ENCODE data around the gene LRRC8C. TPM values are rescaled to one million over a fixed set of nuclear protein-coding genes. Genes with fewer than 3 reads are reported as not detected.

The LRRC8C gene
- total and polyA plus RNA-seq, 10 of the 15 experiments (the other 5 are each of a cell fraction or from before 2014, with no cell fraction given) = 2.3 to 16.3 (median 10.8) TPM

GRCh38 chr1:89732206-89732605 is 99.3 kb downstream of the LRRC8C start (continued):
- TF ChIP-seq PBX3 (IDR thresholded peaks at IDR 0.05; ENCODE audit: insufficient replicate concordance, low read depth, low read length) (no peak), RAD21 (IDR thresholded peaks at IDR 0.05; ENCODE audit: insufficient read depth, low read depth, low read length) (no peak), ZBED1 (IDR thresholded peaks at IDR 0.05; ENCODE audit: borderline replicate concordance) (no peak), RFX5 (IDR thresholded peaks at IDR 0.05; ENCODE audit: low read depth, low read length) (no peak)

GRCh38 chr1:89732643-89733222 is 99.8 kb downstream of the LRRC8C start:
- ChIA-PET CTCF (interaction anchor here (0.9 to 1.3 kb wide), 3 partner anchors 26 to 106 kb away, joined by 3 to 4 read pairs (median 3); no protein-coding TSS in a partner anchor), POLR2A (interaction anchor here (1.3 kb wide), 1 partner anchor 9 kb away, joined by 4 read pairs; no protein-coding TSS in a partner anchor), SMC1A (ENCODE audit: uncharacterized antibody, unreplicated experiment) (interaction anchor here (1.3 to 2.0 kb wide), 4 partner anchors 11 to 97 kb away, joined by 3 to 7 read pairs (median 4); no protein-coding TSS in a partner anchor), RAD21 (ENCODE audit: unreplicated experiment) (interaction anchor here (1.0 kb wide), 1 partner anchor 98 kb away, joined by 3 read pairs; no protein-coding TSS in a partner anchor)
- Histone ChIP-seq H3K27me3 (replicated peaks in 1 of 2; ENCODE audit: control insufficient read depth in 2 of 2, insufficient read depth in 2 of 2, low read length in 1 of 2) (no peaks in the 10 kb centered on the region), H3K27ac (ENCODE audit: control insufficient read depth, insufficient read depth) (no peak overlapping the region), H3K9me3 (replicated peaks; ENCODE audit: control insufficient read depth, insufficient read depth, low read length) (no peaks in the 10 kb centered on the region; the same call in 2 of the 3 replicates), H3K4me2 (ENCODE audit: control insufficient read depth, insufficient read depth) (peak overlapping the region; percentile 44), H3K9ac (ENCODE audit: control insufficient read depth, insufficient read depth, low read length) (no peak overlapping the region), H3K4me3 (no peak overlapping the region), H3K79me2 (ENCODE audit: control insufficient read depth, insufficient read depth, low read length) (no peaks in the 10 kb centered on the region), H2AFZ (ENCODE audit: control insufficient read depth, low read depth, low read length) (no peak overlapping the region; the same call in 1 of the 2 replicates), H4K20me1 (ENCODE audit: control insufficient read depth, insufficient read depth) (no peaks in the 10 kb centered on the region), H3K36me3 (ENCODE audit: control insufficient read depth in 2 of 2, insufficient read depth in 2 of 2, low read length in 1 of 2) (no peaks in the 10 kb centered on the region), H3K4me1 (ENCODE audit: control insufficient read depth, insufficient read depth, low read length) (peaks cover 19% of the 10 kb centered on the region)
- no peak for TF ChIP-seq ATF3 (IDR thresholded peaks at IDR 0.05; ENCODE audit: borderline replicate concordance, extremely low read depth, low read depth, low read length)
- TF ChIP-seq CBX3 (IDR thresholded peaks at IDR 0.05; ENCODE audit: borderline replicate concordance, low read depth) = no peak
- TF ChIP-seq ATF7 (IDR thresholded peaks at IDR 0.05; ENCODE audit: low read depth) = no peak
- TF ChIP-seq ASH2L (IDR thresholded peaks at IDR 0.05; ENCODE audit: borderline replicate concordance, low read depth) = no peak
- no peak for TF ChIP-seq CTCF (IDR thresholded peaks at IDR 0.05 in 2 of 3, conservative IDR thresholded peaks at IDR 0.05 in 1 of 3; ENCODE audit: control insufficient read depth in 2 of 3, extremely low read depth in 1 of 3, insufficient read depth in 1 of 3, low read depth in 3 of 3, low read length in 3 of 3)
- TF ChIP-seq ETV6 (conservative IDR thresholded peaks at IDR 0.05 in 1 of 2, IDR thresholded peaks at IDR 0.05 in 1 of 2; ENCODE audit: borderline replicate concordance in 1 of 2, low read depth in 1 of 2) = no peak
- TF ChIP-seq JUNB (IDR thresholded peaks at IDR 0.05) = peak; percentile 21; the same call in 1 of the 2 replicates
- no peak for TF ChIP-seq ZNF207 (IDR thresholded peaks at IDR 0.05; ENCODE audit: borderline replicate concordance)
- TF ChIP-seq NRF1 (conservative IDR thresholded peaks at IDR 0.05; ENCODE audit: low read depth, low read length) = no peak
- peak; percentile 57; the same call in 1 of the 2 replicates for TF ChIP-seq MEF2A (IDR thresholded peaks at IDR 0.05; ENCODE audit: insufficient read depth, low read depth, low read length)
- peak in 1 of 2 experiments; percentile 52; a peak in 1 of 4 replicates for TF ChIP-seq IKZF2 (IDR thresholded peaks at IDR 0.05)
- TF ChIP-seq EED (IDR thresholded peaks at IDR 0.05; ENCODE audit: low read depth) = 0 out of 2 replicates have a peak, but pooled peaks have one; percentile 22
- TF ChIP-seq YBX1 (IDR thresholded peaks at IDR 0.05) = no peak
- peak; percentile 20; the same call in 1 of the 2 replicates for TF ChIP-seq RUNX3 (IDR thresholded peaks at IDR 0.05; ENCODE audit: low read length)
- WGBS (ENCODE audit: insufficient coverage, insufficient replicate concordance, low lambda C conversion rate, missing lambda C conversion rate) = 46% methylated on average over 3 of the region's 3 CpGs
- FAIRE-seq (no peak), DNase-seq (ENCODE audit: low read depth, low spot score) (no peak), ATAC-seq (peak; percentile 65)
- in situ Hi-C loops (cut with MboI) (no loop called here), intact Hi-C loops (cut with micrococcal nuclease; ENCODE audit: unreplicated experiment) (no loop called here)
- no TSS peak for BruUV-seq (replicated peaks)
